Uterus (tissue), 4 donors: Measurements from ENCODE around the gene MAGI2. TPM values are rescaled to one million over a fixed set of nuclear protein-coding genes. Genes with fewer than 3 reads are reported as not detected.

Experiments
- DNase-seq, 2 donors: peaks; one replicate each; pipeline ENCODE4 v3.0.0-alpha.2; 2019 to 2020
- H3K27ac ChIP-seq, 2 donors: fragments of 200-600 bp; sonication (generic); 1 replicate in 1 of 2; 2 replicates in 1 of 2; pipeline ENCODE4 v1.5.1; 2016 to 2018
- H3K27me3 ChIP-seq, 2 donors: fragments of 200-600 bp; sonication (generic); one replicate each; pipeline ENCODE4 v1.5.1; 2018 to 2019; ENCODE audit warnings: control low read depth in 1 of 2
- H3K36me3 ChIP-seq, 2 donors: fragments of 200-600 bp; sonication (generic); one replicate each; pipeline ENCODE4 v1.5.1; 2019; ENCODE audit warnings: control low read depth in 1 of 2
- H3K4me1 ChIP-seq, 2 donors: fragments of 200-600 bp; sonication (generic); one replicate each; pipeline ENCODE4 v1.5.1; 2018 to 2019; ENCODE audit warnings: control low read depth in 1 of 2
- H3K4me3 ChIP-seq, 2 donors: fragments of 200-600 bp; sonication (generic); 1 replicate in 1 of 2; 2 replicates in 1 of 2; pipeline ENCODE4 v1.5.1; 2018 to 2019; ENCODE audit warnings: mild to moderate bottlenecking in 1 of 2
- H3K9me3 ChIP-seq, 2 donors: fragments of 200-600 bp; sonication (generic); one replicate each; pipeline ENCODE4 v1.5.1; 2019; ENCODE audit warnings: control low read depth in 1 of 2
- CTCF ChIP-seq, 4 experiments: fragments of 200-600 bp in 2 of 4; fragments of 450-650 bp in 2 of 4; sonication (generic) in 2 of 4; IDR thresholded peaks; one replicate each; pipeline ENCODE4 v1.5.1; 2016 to 2019; ENCODE audit warnings: antibody characterized with exemption in 4 of 4, mild to moderate bottlenecking in 2 of 4, moderate library complexity in 1 of 4
- POLR2A ChIP-seq, 2 donors: fragments of 450-650 bp; IDR thresholded peaks; one replicate each; pipeline ENCODE4 v1.6.1; 2016; ENCODE audit warnings: antibody characterized with exemption in 2 of 2, mild to moderate bottlenecking in 1 of 2, moderate library complexity in 1 of 2
- intact Hi-C: fragments of 100-400 bp; cut with DNase I; formaldehyde crosslinking; loops from one replicate; pipeline ENCODE4 v1.15.1; 2023; ENCODE audit warnings: low total_unique reads
- total RNA-seq, 4 donors: library from RNA; depleted of rRNA in 3 of 4; stranded (reverse); fragments of >200 nt in 3 of 4; gene quantifications; one replicate each; pipeline versions ENCODE4 v1.1.0 to v1.2.4, GENCODE V29; 2014 to 2023
- donor health status: DM: yes; HTN: yes; CAD: no.

MAGI2 gene
- total RNA-seq, 4 donors from 2014 or later = 5.3 to 23.2 (median 13.8) TPM

- Histone ChIP-seq H3K36me3 (no peaks in the 10 kb centered on the region), H3K9me3 (no peaks in the 10 kb centered on the region), H3K27ac (no peak overlapping the region), H3K27me3 (no peaks in the 10 kb centered on the region), H3K4me3 (no peak overlapping the region), H3K4me1 (no peaks in the 10 kb centered on the region)
- intact Hi-C loops = no loop called here
- no peak for DNase-seq
- TF ChIP-seq POLR2A (IDR thresholded peaks at IDR 0.05) (no peak), CTCF (IDR thresholded peaks at IDR 0.05) (no peak)
Measured at GRCh38 chr7:78080241-78080640, 1373.2 kb downstream of the MAGI2 start.

GRCh38 chr7:78074713-78075112 lies 1378.8 kb downstream of the MAGI2 start:
- TF ChIP-seq CTCF (IDR thresholded peaks at IDR 0.05) (no peak), POLR2A (IDR thresholded peaks at IDR 0.05) (no peak)
- Histone ChIP-seq H3K36me3 (no peaks in the 10 kb centered on the region), H3K4me3 (no peak overlapping the region), H3K27ac (no peak overlapping the region), H3K4me1 (no peaks in the 10 kb centered on the region), H3K9me3 (no peaks in the 10 kb centered on the region), H3K27me3 (no peaks in the 10 kb centered on the region)
- intact Hi-C loops = no loop called here
- DNase-seq = no peak

GRCh38 chr7:78073609-78074382 lies 1379.7 kb downstream of the MAGI2 start:
- DNase-seq = no peak
- TF ChIP-seq POLR2A (IDR thresholded peaks at IDR 0.05) (no peak), CTCF (IDR thresholded peaks at IDR 0.05) (no peak)
- no peaks in the 10 kb centered on the region for H3K9me3 ChIP-seq
- no peaks in the 10 kb centered on the region for H3K4me1 ChIP-seq
- no peak overlapping the region for H3K27ac ChIP-seq
- H3K27me3 ChIP-seq = no peaks in the 10 kb centered on the region
- intact Hi-C loops = no loop called here
- no peaks in the 10 kb centered on the region for H3K36me3 ChIP-seq
- no peak overlapping the region for H3K4me3 ChIP-seq

GRCh38 chr7:78072201-78072590 lies 1381.3 kb downstream of the MAGI2 start:
- TF ChIP-seq POLR2A (IDR thresholded peaks at IDR 0.05) = no peak
- TF ChIP-seq CTCF (IDR thresholded peaks at IDR 0.05) = no peak
- intact Hi-C loops = no loop called here
- no peaks in the 10 kb centered on the region for H3K27me3 ChIP-seq

GRCh38 chr7:78071491-78072200 lies 1381.8 kb downstream of the MAGI2 start:
- H3K9me3 ChIP-seq = no peaks in the 10 kb centered on the region
- no peaks in the 10 kb centered on the region for H3K4me1 ChIP-seq
- no peak overlapping the region for H3K27ac ChIP-seq
- no peaks in the 10 kb centered on the region for H3K36me3 ChIP-seq
- intact Hi-C loops = no loop called here
- H3K27me3 ChIP-seq = no peaks in the 10 kb centered on the region
- no peak overlapping the region for H3K4me3 ChIP-seq
- TF ChIP-seq CTCF (IDR thresholded peaks at IDR 0.05) (no peak), POLR2A (IDR thresholded peaks at IDR 0.05) (no peak)
- DNase-seq = no peak

More at GRCh38 chr7:78072201-78072590, 1381.3 kb downstream of the MAGI2 start:
- no peak for DNase-seq
- H3K9me3 ChIP-seq = no peaks in the 10 kb centered on the region
- no peak overlapping the region for H3K4me3 ChIP-seq
- no peaks in the 10 kb centered on the region for H3K36me3 ChIP-seq
- H3K4me1 ChIP-seq = no peaks in the 10 kb centered on the region
- no peak overlapping the region for H3K27ac ChIP-seq
